Measurements from ENCODE around the gene SNORC.

Gene SNORC

GRCh38 chr2:232924433-232924832, 54.4 kb downstream of the SNORC start:
- Histone ChIP-seq H3K27me3 (ENCODE audit: insufficient read depth, insufficient read length) (peaks cover 50% of the 10 kb centered on the region), H3K9me3 (ENCODE audit: insufficient read depth, low read length) (no peaks in the 10 kb centered on the region), H3K4me1 (ENCODE audit: insufficient read depth, insufficient read length) (peaks cover 22% of the 10 kb centered on the region), H3K9ac (ENCODE audit: insufficient read length, low read depth) (no peak overlapping the region), H3K36me3 (ENCODE audit: insufficient read depth, insufficient read length, low read length) (no peaks in the 10 kb centered on the region), H3K4me3 (ENCODE audit: insufficient read length, low read depth) (no peak overlapping the region)
- DNase-seq (ENCODE audit: low read depth, low spot score): no peak
- TF ChIP-seq SUZ12 (IDR thresholded peaks at IDR 0.05; ENCODE audit: extremely low read depth, insufficient read depth, insufficient read length): no peak
- no peak for TF ChIP-seq YY1 (IDR thresholded peaks at IDR 0.05; ENCODE audit: insufficient read depth, insufficient read length)
- no peak for TF ChIP-seq ZNF274 (IDR thresholded peaks at IDR 0.05; ENCODE audit: low read depth, low read length)

GRCh38 chr2:232925153-232925820, 55.2 kb downstream of the SNORC start:
- Histone ChIP-seq H3K36me3 (ENCODE audit: insufficient read depth, insufficient read length, low read length) (no peaks in the 10 kb centered on the region), H3K9ac (ENCODE audit: insufficient read length, low read depth) (no peak overlapping the region), H3K4me3 (ENCODE audit: insufficient read length, low read depth) (no peak overlapping the region), H3K27me3 (ENCODE audit: insufficient read depth, insufficient read length) (peaks cover 59% of the 10 kb centered on the region), H3K9me3 (ENCODE audit: insufficient read depth, low read length) (no peaks in the 10 kb centered on the region), H3K4me1 (ENCODE audit: insufficient read depth, insufficient read length) (peaks cover 22% of the 10 kb centered on the region)
- DNase-seq (ENCODE audit: low read depth, low spot score): no peak
- TF ChIP-seq SUZ12 (IDR thresholded peaks at IDR 0.05; ENCODE audit: extremely low read depth, insufficient read depth, insufficient read length): no peak
- TF ChIP-seq YY1 (IDR thresholded peaks at IDR 0.05; ENCODE audit: insufficient read depth, insufficient read length): no peak

GRCh38 chr2:232925821-232926156, 55.7 kb downstream of the SNORC start:
- Histone ChIP-seq H3K27me3 (ENCODE audit: insufficient read depth, insufficient read length) (peaks cover 64% of the 10 kb centered on the region), H3K4me3 (ENCODE audit: insufficient read length, low read depth) (no peak overlapping the region), H3K36me3 (ENCODE audit: insufficient read depth, insufficient read length, low read length) (no peaks in the 10 kb centered on the region), H3K4me1 (ENCODE audit: insufficient read depth, insufficient read length) (peaks cover 22% of the 10 kb centered on the region), H3K9me3 (ENCODE audit: insufficient read depth, low read length) (0 out of 2 replicates have a peak, but pooled peaks cover 4% of the 10 kb centered on the region), H3K9ac (ENCODE audit: insufficient read length, low read depth) (no peak overlapping the region)
- no peak for DNase-seq (ENCODE audit: low read depth, low spot score)
- no peak for TF ChIP-seq SUZ12 (IDR thresholded peaks at IDR 0.05; ENCODE audit: extremely low read depth, insufficient read depth, insufficient read length)
- TF ChIP-seq ZNF274 (IDR thresholded peaks at IDR 0.05; ENCODE audit: low read depth, low read length): no peak
- no peak for TF ChIP-seq YY1 (IDR thresholded peaks at IDR 0.05; ENCODE audit: insufficient read depth, insufficient read length)

- no peak for TF ChIP-seq YY1 (IDR thresholded peaks at IDR 0.05; ENCODE audit: insufficient read depth, insufficient read length)
- TF ChIP-seq ZNF274 (IDR thresholded peaks at IDR 0.05; ENCODE audit: low read depth, low read length): no peak
- no peak for TF ChIP-seq SUZ12 (IDR thresholded peaks at IDR 0.05; ENCODE audit: extremely low read depth, insufficient read depth, insufficient read length)
- H3K9me3 ChIP-seq (ENCODE audit: insufficient read depth, low read length): peaks cover 11% of the 10 kb centered on the region; the same call in 1 of the 2 replicates
- H3K4me3 ChIP-seq (ENCODE audit: insufficient read length, low read depth): peak overlapping the region; percentile 33
- peaks cover 71% of the 10 kb centered on the region for H3K27me3 ChIP-seq (ENCODE audit: insufficient read depth, insufficient read length)
- H3K9ac ChIP-seq (ENCODE audit: insufficient read length, low read depth): peak overlapping the region; percentile 75
- no peaks in the 10 kb centered on the region for H3K36me3 ChIP-seq (ENCODE audit: insufficient read depth, insufficient read length, low read length)
- H3K4me1 ChIP-seq (ENCODE audit: insufficient read depth, insufficient read length): peaks cover 22% of the 10 kb centered on the region
- no peak for DNase-seq (ENCODE audit: low read depth, low spot score)
Measured at GRCh38 chr2:232926431-232926939, 56.4 kb downstream of the SNORC start.

GRCh38 chr2:232927032-232927792, 57.1 kb downstream of the SNORC start:
- no peak for DNase-seq (ENCODE audit: low read depth, low spot score)
- peaks cover 75% of the 10 kb centered on the region for H3K27me3 ChIP-seq (ENCODE audit: insufficient read depth, insufficient read length)
- no peaks in the 10 kb centered on the region for H3K36me3 ChIP-seq (ENCODE audit: insufficient read depth, insufficient read length, low read length)
- peaks cover 22% of the 10 kb centered on the region for H3K4me1 ChIP-seq (ENCODE audit: insufficient read depth, insufficient read length)
- H3K9me3 ChIP-seq (ENCODE audit: insufficient read depth, low read length): peaks cover 12% of the 10 kb centered on the region; the same call in 1 of the 2 replicates
- peak overlapping the region; percentile 75 for H3K9ac ChIP-seq (ENCODE audit: insufficient read length, low read depth)
- peak overlapping the region; percentile 33 for H3K4me3 ChIP-seq (ENCODE audit: insufficient read length, low read depth)
- TF ChIP-seq ZNF274 (IDR thresholded peaks at IDR 0.05; ENCODE audit: low read depth, low read length): no peak
- TF ChIP-seq YY1 (IDR thresholded peaks at IDR 0.05; ENCODE audit: insufficient read depth, insufficient read length): no peak
- TF ChIP-seq SUZ12 (IDR thresholded peaks at IDR 0.05; ENCODE audit: extremely low read depth, insufficient read depth, insufficient read length): no peak

- Histone ChIP-seq H3K9me3 (ENCODE audit: insufficient read depth, low read length) (peaks cover 12% of the 10 kb centered on the region; the same call in 1 of the 2 replicates), H3K9ac (ENCODE audit: insufficient read length, low read depth) (peak overlapping the region; percentile 78), H3K4me1 (ENCODE audit: insufficient read depth, insufficient read length) (peaks cover 22% of the 10 kb centered on the region), H3K4me3 (ENCODE audit: insufficient read length, low read depth) (peak overlapping the region; percentile 53), H3K27me3 (ENCODE audit: insufficient read depth, insufficient read length) (peaks cover 75% of the 10 kb centered on the region), H3K36me3 (ENCODE audit: insufficient read depth, insufficient read length, low read length) (no peaks in the 10 kb centered on the region)
- DNase-seq (ENCODE audit: low read depth, low spot score): no peak
- TF ChIP-seq ZNF274 (IDR thresholded peaks at IDR 0.05; ENCODE audit: low read depth, low read length) (no peak), YY1 (IDR thresholded peaks at IDR 0.05; ENCODE audit: insufficient read depth, insufficient read length) (no peak), SUZ12 (IDR thresholded peaks at IDR 0.05; ENCODE audit: extremely low read depth, insufficient read depth, insufficient read length) (no peak)
Measured at GRCh38 chr2:232927793-232928550, 57.9 kb downstream of the SNORC start.

Data from NT2/D1 (cell line).